ENCODE measurements around the gene TRANK1. TPM values are rescaled to one million over a fixed set of nuclear protein-coding genes. Genes with fewer than 3 reads are reported as not detected.
"Not testable (repeated sequence)": the region's sequence is repeated elsewhere in the genome, so short reads cannot be mapped to it uniquely, and the experiment has no call there.

The TRANK1 gene
- total RNA-seq, 1 donor from 2014 or later = 0.51 TPM

GRCh38 chr3:36894914-36895313 lies 49.9 kb downstream of the TRANK1 start:
- H3K27me3 Mint-ChIP-seq (ENCODE audit: unreplicated experiment) = no peaks in the 10 kb centered on the region
- TF ChIP-seq CTCF (IDR thresholded peaks at IDR 0.05; ENCODE audit: partially characterized antibody, unreplicated experiment) = no peak
- no peaks in the 10 kb centered on the region for H3K36me3 Mint-ChIP-seq (ENCODE audit: unreplicated experiment)

GRCh38 chr3:36893826-36894225 lies 51.0 kb downstream of the TRANK1 start:
- Mint-ChIP-seq H3K27me3 (ENCODE audit: unreplicated experiment) (no peaks in the 10 kb centered on the region), H3K4me1 (ENCODE audit: low read depth, unreplicated experiment) (peaks cover 5% of the 10 kb centered on the region), H3K4me3 (ENCODE audit: unreplicated experiment) (no peak overlapping the region), H3K36me3 (ENCODE audit: unreplicated experiment) (no peaks in the 10 kb centered on the region), H3K9me3 (ENCODE audit: unreplicated experiment) (peaks cover 2% of the 10 kb centered on the region), H3K27ac (ENCODE audit: unreplicated experiment) (no peak overlapping the region)
- no peak for DNase-seq
- no peak for TF ChIP-seq CTCF (IDR thresholded peaks at IDR 0.05; ENCODE audit: partially characterized antibody, unreplicated experiment)

More at GRCh38 chr3:36894914-36895313, 49.9 kb downstream of the TRANK1 start:
- Mint-ChIP-seq H3K9me3 (ENCODE audit: unreplicated experiment) (peaks cover 2% of the 10 kb centered on the region), H3K27ac (ENCODE audit: unreplicated experiment) (no peak overlapping the region), H3K4me1 (ENCODE audit: low read depth, unreplicated experiment) (peaks cover 5% of the 10 kb centered on the region), H3K4me3 (ENCODE audit: unreplicated experiment) (no peak overlapping the region)
- no peak for DNase-seq

GRCh38 chr3:36893137-36893557 lies 51.7 kb downstream of the TRANK1 start:
- no peak for TF ChIP-seq CTCF (IDR thresholded peaks at IDR 0.05; ENCODE audit: partially characterized antibody, unreplicated experiment)
- no peak for DNase-seq
- Mint-ChIP-seq H3K27ac (ENCODE audit: unreplicated experiment) (no peak overlapping the region), H3K4me1 (ENCODE audit: low read depth, unreplicated experiment) (peaks cover 5% of the 10 kb centered on the region), H3K4me3 (ENCODE audit: unreplicated experiment) (no peak overlapping the region), H3K36me3 (ENCODE audit: unreplicated experiment) (no peaks in the 10 kb centered on the region), H3K27me3 (ENCODE audit: unreplicated experiment) (no peaks in the 10 kb centered on the region), H3K9me3 (ENCODE audit: unreplicated experiment) (peaks cover 2% of the 10 kb centered on the region)

GRCh38 chr3:36892457-36893136 lies 52.3 kb downstream of the TRANK1 start:
- no peak for TF ChIP-seq CTCF (IDR thresholded peaks at IDR 0.05; ENCODE audit: partially characterized antibody, unreplicated experiment)
- DNase-seq = no peak
- H3K4me3 Mint-ChIP-seq (ENCODE audit: unreplicated experiment) = no peak overlapping the region
- H3K27me3 Mint-ChIP-seq (ENCODE audit: unreplicated experiment) = no peaks in the 10 kb centered on the region
- no peak overlapping the region for H3K27ac Mint-ChIP-seq (ENCODE audit: unreplicated experiment)
- peaks cover 2% of the 10 kb centered on the region for H3K9me3 Mint-ChIP-seq (ENCODE audit: unreplicated experiment)
- peaks cover 5% of the 10 kb centered on the region for H3K4me1 Mint-ChIP-seq (ENCODE audit: low read depth, unreplicated experiment)
- H3K36me3 Mint-ChIP-seq (ENCODE audit: unreplicated experiment) = no peaks in the 10 kb centered on the region

- Mint-ChIP-seq H3K4me3 (ENCODE audit: unreplicated experiment) (no peak overlapping the region), H3K27ac (ENCODE audit: unreplicated experiment) (no peak overlapping the region), H3K9me3 (ENCODE audit: unreplicated experiment) (no peaks in the 10 kb centered on the region), H3K27me3 (ENCODE audit: unreplicated experiment) (no peaks in the 10 kb centered on the region), H3K36me3 (ENCODE audit: unreplicated experiment) (no peaks in the 10 kb centered on the region), H3K4me1 (ENCODE audit: low read depth, unreplicated experiment) (peaks cover 5% of the 10 kb centered on the region)
- DNase-seq = peak; percentile 24
- no peak for TF ChIP-seq CTCF (IDR thresholded peaks at IDR 0.05; ENCODE audit: partially characterized antibody, unreplicated experiment)
These were observed 53.1 kb downstream of the TRANK1 start for GRCh38 chr3:36891701-36892160.

GRCh38 chr3:36891097-36891496 lies 53.8 kb downstream of the TRANK1 start:
- H3K27ac Mint-ChIP-seq (ENCODE audit: unreplicated experiment); H3K27me3 Mint-ChIP-seq (ENCODE audit: unreplicated experiment); DNase-seq; H3K9me3 Mint-ChIP-seq (ENCODE audit: unreplicated experiment); H3K4me1 Mint-ChIP-seq (ENCODE audit: low read depth, unreplicated experiment); H3K4me3 Mint-ChIP-seq (ENCODE audit: unreplicated experiment); H3K36me3 Mint-ChIP-seq (ENCODE audit: unreplicated experiment): not testable (repeated sequence)

All from glutamatergic neuron (in vitro differentiated cells).